GM12801 (cell line): ENCODE results near the gene HHATL.

ENCODE experiments used
- TF ChIP-seq, protein P1 (sequence below): IDR thresholded peaks from one replicate; pipeline ENCODE4 v1.5.1; 2011; ENCODE audit warnings: control low read depth; ENCODE audit not compliant: insufficient read length; ENCODE audit errors: extremely low read depth

HHATL gene, protein sequence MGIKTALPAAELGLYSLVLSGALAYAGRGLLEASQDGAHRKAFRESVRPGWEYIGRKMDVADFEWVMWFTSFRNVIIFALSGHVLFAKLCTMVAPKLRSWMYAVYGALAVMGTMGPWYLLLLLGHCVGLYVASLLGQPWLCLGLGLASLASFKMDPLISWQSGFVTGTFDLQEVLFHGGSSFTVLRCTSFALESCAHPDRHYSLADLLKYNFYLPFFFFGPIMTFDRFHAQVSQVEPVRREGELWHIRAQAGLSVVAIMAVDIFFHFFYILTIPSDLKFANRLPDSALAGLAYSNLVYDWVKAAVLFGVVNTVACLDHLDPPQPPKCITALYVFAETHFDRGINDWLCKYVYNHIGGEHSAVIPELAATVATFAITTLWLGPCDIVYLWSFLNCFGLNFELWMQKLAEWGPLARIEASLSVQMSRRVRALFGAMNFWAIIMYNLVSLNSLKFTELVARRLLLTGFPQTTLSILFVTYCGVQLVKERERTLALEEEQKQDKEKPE

DNA sequence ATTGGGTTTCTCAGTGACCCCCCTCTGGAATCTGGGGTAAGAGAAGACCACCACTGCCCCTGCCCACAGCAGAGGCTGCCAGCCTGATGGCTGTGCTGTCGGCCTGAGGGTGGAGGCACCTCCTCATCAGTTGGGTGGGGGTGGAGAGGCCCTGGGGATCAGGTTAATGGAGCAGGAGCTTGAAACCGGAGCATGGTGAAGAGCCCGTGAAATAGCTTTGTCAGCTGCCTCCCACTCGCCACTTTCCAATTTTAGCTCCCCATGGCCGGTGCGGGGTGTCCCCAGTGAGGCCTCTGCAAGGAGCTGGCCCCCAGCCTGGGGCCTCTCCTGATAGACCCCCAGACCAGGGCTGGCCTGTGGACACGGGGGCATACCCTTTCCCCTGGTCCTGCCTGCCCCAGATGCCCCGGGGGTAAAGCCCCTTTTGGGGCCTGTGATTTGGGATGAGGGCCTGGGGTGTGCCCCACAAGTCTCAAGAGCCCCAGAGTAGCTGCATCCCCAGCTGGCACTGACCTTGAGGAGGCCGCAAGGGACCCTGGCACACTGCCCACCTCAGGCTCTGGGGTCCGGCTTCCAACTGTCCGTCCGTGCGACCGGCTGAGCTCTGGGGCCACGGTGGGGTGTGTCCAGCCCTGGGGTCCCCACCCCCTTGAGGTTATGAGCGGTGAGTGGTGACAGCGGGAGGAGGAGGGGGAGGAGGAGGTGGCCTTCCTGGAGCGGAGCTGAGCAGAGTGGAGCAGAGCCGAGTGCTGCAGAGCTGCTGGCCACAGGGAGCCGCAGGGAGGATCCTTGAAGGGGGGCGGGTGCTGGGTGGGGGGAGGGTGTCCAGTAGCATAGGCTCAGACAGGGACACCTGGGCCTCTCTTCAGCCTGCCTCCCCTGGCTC lies at the start of gene HHATL:
Gene HHATL, minus strand, starts transcription at position 733 of the 886 bp plus-strand sequence. CDS start 1,972 bp downstream, outside the sequence.
- TF ChIP-seq, protein P1, sequence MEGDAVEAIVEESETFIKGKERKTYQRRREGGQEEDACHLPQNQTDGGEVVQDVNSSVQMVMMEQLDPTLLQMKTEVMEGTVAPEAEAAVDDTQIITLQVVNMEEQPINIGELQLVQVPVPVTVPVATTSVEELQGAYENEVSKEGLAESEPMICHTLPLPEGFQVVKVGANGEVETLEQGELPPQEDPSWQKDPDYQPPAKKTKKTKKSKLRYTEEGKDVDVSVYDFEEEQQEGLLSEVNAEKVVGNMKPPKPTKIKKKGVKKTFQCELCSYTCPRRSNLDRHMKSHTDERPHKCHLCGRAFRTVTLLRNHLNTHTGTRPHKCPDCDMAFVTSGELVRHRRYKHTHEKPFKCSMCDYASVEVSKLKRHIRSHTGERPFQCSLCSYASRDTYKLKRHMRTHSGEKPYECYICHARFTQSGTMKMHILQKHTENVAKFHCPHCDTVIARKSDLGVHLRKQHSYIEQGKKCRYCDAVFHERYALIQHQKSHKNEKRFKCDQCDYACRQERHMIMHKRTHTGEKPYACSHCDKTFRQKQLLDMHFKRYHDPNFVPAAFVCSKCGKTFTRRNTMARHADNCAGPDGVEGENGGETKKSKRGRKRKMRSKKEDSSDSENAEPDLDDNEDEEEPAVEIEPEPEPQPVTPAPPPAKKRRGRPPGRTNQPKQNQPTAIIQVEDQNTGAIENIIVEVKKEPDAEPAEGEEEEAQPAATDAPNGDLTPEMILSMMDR, result no peak

DNA sequence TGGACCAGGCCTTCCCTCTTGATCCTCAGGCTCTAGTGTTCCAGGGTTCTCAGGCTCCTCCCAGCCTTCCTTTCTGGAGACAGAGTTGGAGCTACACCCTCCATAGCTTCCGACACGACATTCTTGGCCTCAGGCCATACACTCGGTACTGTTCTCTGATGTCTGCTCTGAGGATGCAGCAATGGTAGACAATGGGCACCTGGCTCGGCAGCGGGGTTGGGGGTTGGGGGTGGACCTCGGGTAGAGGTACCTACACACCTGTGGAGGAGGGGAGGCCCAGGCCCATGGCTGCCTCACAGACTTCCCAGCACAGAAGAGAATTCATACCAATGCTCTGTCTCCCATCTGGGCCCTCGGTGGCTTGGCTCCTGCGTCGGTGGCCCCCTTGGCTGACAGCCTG lies 49.0 kb upstream of the HHATL start:
- TF ChIP-seq, protein P1, result no peak

DNA sequence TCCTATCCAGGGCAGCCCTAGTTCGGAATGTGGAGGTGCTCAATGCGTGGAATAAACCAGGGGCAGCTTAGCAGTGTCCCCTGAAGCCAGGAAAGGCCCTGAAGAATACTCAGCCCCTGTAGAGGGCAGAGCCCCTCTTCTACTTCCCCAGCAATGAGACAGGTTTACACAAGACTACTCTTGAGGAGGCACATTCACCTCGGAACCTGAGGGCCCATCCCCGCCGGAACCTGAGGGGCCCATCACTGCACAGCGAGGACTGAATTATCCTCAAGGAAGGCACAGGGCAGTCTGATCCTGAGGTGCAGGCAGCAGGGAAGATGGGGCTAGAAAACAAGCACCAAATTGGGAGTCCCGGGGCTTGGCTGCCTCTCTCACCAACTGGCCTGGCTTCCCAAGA lies 48.2 kb upstream of the HHATL start:
- TF ChIP-seq, protein P1, result no peak

DNA sequence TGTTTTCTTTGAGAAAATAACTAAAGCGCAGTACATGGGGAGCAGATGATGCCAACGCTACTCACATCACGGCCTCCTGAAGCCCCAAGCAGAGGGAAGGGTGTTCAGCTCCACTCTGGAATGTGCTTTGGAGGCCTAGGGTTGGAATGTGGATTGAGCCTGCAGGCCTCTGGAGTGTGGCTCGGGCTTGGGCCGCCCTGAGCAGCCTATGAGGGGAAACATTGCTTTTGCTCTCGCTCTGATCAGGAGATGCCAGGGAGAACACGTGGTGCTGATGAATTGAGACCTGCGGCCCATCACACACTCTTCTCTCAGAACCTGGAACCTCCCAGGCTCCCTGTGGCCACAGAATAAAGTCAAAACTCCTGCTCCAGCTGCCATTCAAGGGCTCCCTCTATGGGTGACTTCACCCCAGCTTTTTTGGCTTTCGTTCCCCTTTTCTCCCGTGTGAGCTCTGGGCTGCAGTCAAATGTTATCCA lies 47.2 kb upstream of the HHATL start:
- TF ChIP-seq, protein P1, result no peak

DNA sequence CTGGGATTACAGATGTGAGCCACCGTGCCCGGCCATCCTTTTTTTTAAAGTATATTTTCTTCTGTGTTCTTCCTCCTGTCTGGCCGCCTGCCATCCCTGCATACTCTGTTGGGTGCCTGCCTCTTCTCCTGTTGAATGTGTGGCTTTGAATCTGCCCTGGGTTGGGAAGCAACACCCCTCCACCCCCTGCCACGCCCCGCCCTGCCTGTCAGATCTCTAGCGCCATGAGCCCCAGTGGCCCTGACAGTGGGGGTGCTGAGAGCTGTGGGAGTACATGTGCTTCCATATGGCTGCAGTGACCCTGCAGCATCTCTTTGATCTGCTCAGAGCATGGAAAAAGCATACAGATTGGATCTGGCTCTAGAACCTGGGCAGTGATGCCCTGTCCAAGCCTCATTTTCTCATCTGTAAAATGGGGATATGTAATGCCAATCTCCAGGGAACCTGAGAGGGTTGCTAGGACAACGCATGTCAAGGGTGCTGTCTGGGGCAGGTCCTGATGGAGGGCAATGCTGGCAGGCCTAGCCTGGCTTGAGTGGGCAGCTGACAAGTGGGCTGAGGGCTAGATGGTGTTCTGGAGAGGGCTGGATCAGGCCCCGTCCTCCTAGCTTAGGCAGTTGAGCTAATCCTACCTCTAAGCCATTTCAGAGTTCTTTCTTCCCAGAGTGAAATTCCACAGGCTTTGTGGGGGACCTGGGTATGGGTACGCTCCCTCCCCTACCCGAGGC lies 46.6 kb upstream of the HHATL start:
- TF ChIP-seq, protein P1, result no peak

DNA sequence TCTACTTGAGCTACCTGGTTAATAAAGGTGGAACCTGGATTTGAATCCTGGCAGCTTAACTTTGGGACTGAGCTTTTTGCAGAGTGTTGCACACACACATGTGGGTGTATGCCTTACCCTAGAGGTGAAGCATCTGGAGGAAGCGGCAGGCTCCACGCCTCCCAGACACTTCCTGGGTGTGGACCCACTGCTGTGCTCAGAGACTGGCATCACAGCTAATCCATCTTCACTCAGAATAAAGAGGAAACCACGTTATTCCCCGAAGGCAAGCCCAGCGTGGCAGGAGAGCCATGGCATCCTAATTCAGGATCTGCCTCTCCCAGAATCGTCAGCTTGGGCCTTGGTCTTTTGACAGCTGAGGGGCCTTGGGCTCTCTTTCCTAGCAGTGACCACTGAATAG lies 45.0 kb upstream of the HHATL start:
- TF ChIP-seq, protein P1, result no peak
